K562 (cell line): ENCODE measurements around the gene HLA-E. TPM values are rescaled to one million over a fixed set of nuclear protein-coding genes. Genes with fewer than 3 reads are reported as not detected.
A peak's percentile ranks its signal among the peaks of the same experiment; 100 is the strongest.

ENCODE experiments used
- CEBPZ ChIP-seq: fragments of 150-350 bp; IDR thresholded peaks from 2 replicates; pipeline ENCODE4 v1.6.1; 2014; ENCODE audit warnings: low read depth, mild to moderate bottlenecking, low read length, borderline replicate concordance
- CGGBP1 ChIP-seq: fragments of 250-450 bp; sonication (Bioruptor Pico); IDR thresholded peaks from 2 replicates; pipeline ENCODE4 v1.9.0; 2021; ENCODE audit warnings: mild to moderate bottlenecking
- E2F4 ChIP-seq: sonication (generic); formaldehyde crosslinking; IDR thresholded peaks from 2 replicates; pipeline ENCODE4 v1.8.0; 2022; ENCODE audit warnings: mild to moderate bottlenecking, low read depth, missing genetic modification reagents
- GATAD2A ChIP-seq: fragments of 450-650 bp; IDR thresholded peaks from 2 replicates; pipeline ENCODE4 v1.6.1; 2017
- MCM5 ChIP-seq: fragments of 450-650 bp; IDR thresholded peaks from 2 replicates; pipeline ENCODE4 v1.6.1; 2016; ENCODE audit warnings: low read depth
- NR1H2 ChIP-seq: sonication (generic); formaldehyde crosslinking; IDR thresholded peaks from 2 replicates; pipeline ENCODE4 v1.4.0; 2020; ENCODE audit warnings: mild to moderate bottlenecking, missing genetic modification reagents
- RAD21 ChIP-seq, 2 experiments: fragments of 250-450 bp in 1 of 2; fragments of 450-650 bp in 1 of 2; sonication (Bioruptor Pico) in 1 of 2; formaldehyde crosslinking in 1 of 2; IDR thresholded peaks in 1 of 2; conservative IDR thresholded peaks in 1 of 2; 2 replicates each; pipeline versions ENCODE4 v1.4.0 to v1.8.0; 2020 to 2022; ENCODE audit warnings: mild to moderate bottlenecking in 2 of 2, moderate library complexity in 1 of 2
- TCF7L2 ChIP-seq: fragments of 150-350 bp; IDR thresholded peaks from 2 replicates; pipeline ENCODE4 v1.6.1; 2016; ENCODE audit warnings: low read depth, mild to moderate bottlenecking, low read length, moderate library complexity
- ZBTB11 ChIP-seq, 3 experiments: fragments of 200-800 bp in 1 of 3; fragments of 250-450 bp in 1 of 3; fragments of 450-650 bp in 1 of 3; sonication (Bioruptor Pico) in 1 of 3; sonication (Bioruptor generic) in 1 of 3; formaldehyde crosslinking in 1 of 3; IDR thresholded peaks; 2 replicates each; pipeline versions ENCODE4 v1.6.1 to v1.8.0; 2016 to 2022; ENCODE audit warnings: mild to moderate bottlenecking in 2 of 3, missing genetic modification characterization in 2 of 3, missing compliant biosample characterization in 1 of 3, moderate library complexity in 1 of 3
- ZBTB34 ChIP-seq: fragments of 250-450 bp; sonication (Bioruptor Pico); IDR thresholded peaks from 2 replicates; pipeline ENCODE4 v1.8.0; 2021; ENCODE audit warnings: mild to moderate bottlenecking, moderate library complexity
- ZC3H4 ChIP-seq: sonication (generic); formaldehyde crosslinking; IDR thresholded peaks from 2 replicates; pipeline ENCODE4 v1.9.0; 2021; ENCODE audit warnings: missing genetic modification reagents, borderline replicate concordance
- ZC3H8 ChIP-seq: fragments of 450-650 bp; IDR thresholded peaks from 2 replicates; pipeline ENCODE4 v1.6.1; 2017
- ZNF232 ChIP-seq: sonication (generic); formaldehyde crosslinking; IDR thresholded peaks from 2 replicates; pipeline ENCODE4 v1.8.0; 2022; ENCODE audit warnings: mild to moderate bottlenecking, missing genetic modification reagents
- ZNF316 ChIP-seq: fragments of 450-650 bp; IDR thresholded peaks from 2 replicates; pipeline ENCODE4 v1.6.1; 2016
- ZNF830 ChIP-seq: fragments of 250-450 bp; sonication (Bioruptor Pico); IDR thresholded peaks from 2 replicates; pipeline ENCODE4 v1.5.0; 2021; ENCODE audit warnings: mild to moderate bottlenecking
- polyA plus RNA-seq, 8 experiments: library from polyadenylated mRNA; depleted of rRNA in 4 of 8; stranded (reverse) in 5 of 8; unstranded in 3 of 8; fragments of >200 nt; fragmentation: Nextera tagmentation in 2 of 8; fragmentation: Illumina TruSeq in 1 of 8; extraction: Ambion mirVana in 2 of 8; extraction: Trizol in 1 of 8; gene quantifications; 2 replicates each; pipeline versions ENCODE4 v1.2.1 to v1.2.3, GENCODE V29; 2011 to 2014; ENCODE audit warnings: inconsistent platforms in 1 of 8, missing spikeins in 1 of 8
- total RNA-seq, 7 experiments: library from RNA; depleted of rRNA in 6 of 7; stranded (reverse); fragments of >200 nt in 6 of 7; fragmentation: Illumina TruSeq in 2 of 7; extraction: Trizol in 2 of 7; gene quantifications; 2 replicates each; pipeline versions ENCODE4 v1.2.1 to v1.2.3, GENCODE V29; 2011 to 2021; ENCODE audit warnings: low replicate concordance in 1 of 7

The HLA-E gene
- total and polyA plus RNA-seq, 9 of the 15 experiments (the other 6 are each of a cell fraction or from before 2014, with no cell fraction given), result 3.2 to 39.9 (median 26.8) TPM

- TF ChIP-seq CEBPZ (no peak), GATAD2A (peak; percentile 73; the same call in 1 of the 2 replicates), ZC3H4 (CRISPR knock-in tag) (no peak; the same call in 1 of the 2 replicates), ZNF232 (CRISPR knock-in tag) (no peak), TCF7L2 (no peak), ZNF830 (CRISPR knock-in tag) (no peak), MCM5 (no peak), NR1H2 (CRISPR knock-in tag) (no peak; the same call in 1 of the 2 replicates), CGGBP1 (CRISPR knock-in tag) (no peak), ZBTB11 (CRISPR knock-in tag; IDR thresholded peaks at IDR 0.05) (peak in 1 of 3 experiments; percentile 86; a peak in 2 of 6 replicates), ZBTB34 (CRISPR knock-in tag) (no peak), ZNF316 (no peak), E2F4 (CRISPR knock-in tag) (no peak), RAD21 (CRISPR knock-in tag; conservative IDR thresholded peaks at IDR 0.05 in 1 of 2, IDR thresholded peaks at IDR 0.05 in 1 of 2) (peak in 1 of 2 experiments; percentile 3; a peak in 1 of 4 replicates), ZC3H8 (no peak)
Measured at GRCh38 chr6:30515944-30516753, 26.8 kb downstream of the HLA-E start (continued).
